ENCODE results near the gene MBP. TPM values are rescaled to one million over a fixed set of nuclear protein-coding genes. Genes with fewer than 3 reads are reported as not detected.

The MBP gene
- polyA plus RNA-seq, 1 experiment = 5.3 TPM

- H3K4me3 ChIP-seq (ENCODE audit: low read depth, low read length) = peak overlapping the region; percentile 25
These were observed 33.9 kb downstream of the MBP start for GRCh38 chr18:77098538-77099174.

DNA sequence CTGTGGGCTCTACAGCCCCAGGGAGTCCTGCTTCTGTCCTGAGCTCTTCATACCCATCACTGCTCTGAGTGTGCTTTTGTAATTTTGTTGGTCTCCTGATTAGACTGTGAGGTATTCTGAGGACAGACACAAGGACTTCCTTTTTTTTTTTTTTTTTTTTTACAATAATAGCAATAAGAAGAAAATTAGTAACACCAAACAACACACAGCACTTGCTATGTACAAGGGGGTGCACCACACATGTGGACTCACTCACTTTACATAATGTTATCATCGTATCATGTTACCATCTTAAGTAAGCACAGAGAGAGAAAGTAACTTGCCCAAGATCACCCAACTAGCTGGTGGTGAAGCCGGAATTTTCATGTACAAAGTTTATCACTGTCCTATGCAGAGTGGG lies 34.6 kb downstream of the MBP start:
- POLR2A ChIA-PET = interaction anchor here (0.7 to 1.3 kb wide), 3 partner anchors 10 to 112 kb away, joined by 5 to 12 read pairs (median 10); no protein-coding TSS in a partner anchor
- CTCF ChIA-PET = interaction anchor here (1.2 to 2.9 kb wide), 3 partner anchors 43 to 114 kb away, joined by 3 to 18 read pairs (median 4); no protein-coding TSS in a partner anchor
- Histone ChIP-seq H3K4me3 (ENCODE audit: low read depth, low read length) (no peak overlapping the region; the same call in 1 of the 2 replicates), H3K27ac (ENCODE audit: low read depth, low read length) (no peak overlapping the region), H3K9me3 (ENCODE audit: control insufficient read depth, insufficient read depth, low read length) (peaks cover 5% of the 10 kb centered on the region; the same call in 1 of the 2 replicates), H3K27me3 (ENCODE audit: control insufficient read depth, insufficient read depth, low read length) (no peaks in the 10 kb centered on the region)
- TF ChIP-seq, protein P1, sequence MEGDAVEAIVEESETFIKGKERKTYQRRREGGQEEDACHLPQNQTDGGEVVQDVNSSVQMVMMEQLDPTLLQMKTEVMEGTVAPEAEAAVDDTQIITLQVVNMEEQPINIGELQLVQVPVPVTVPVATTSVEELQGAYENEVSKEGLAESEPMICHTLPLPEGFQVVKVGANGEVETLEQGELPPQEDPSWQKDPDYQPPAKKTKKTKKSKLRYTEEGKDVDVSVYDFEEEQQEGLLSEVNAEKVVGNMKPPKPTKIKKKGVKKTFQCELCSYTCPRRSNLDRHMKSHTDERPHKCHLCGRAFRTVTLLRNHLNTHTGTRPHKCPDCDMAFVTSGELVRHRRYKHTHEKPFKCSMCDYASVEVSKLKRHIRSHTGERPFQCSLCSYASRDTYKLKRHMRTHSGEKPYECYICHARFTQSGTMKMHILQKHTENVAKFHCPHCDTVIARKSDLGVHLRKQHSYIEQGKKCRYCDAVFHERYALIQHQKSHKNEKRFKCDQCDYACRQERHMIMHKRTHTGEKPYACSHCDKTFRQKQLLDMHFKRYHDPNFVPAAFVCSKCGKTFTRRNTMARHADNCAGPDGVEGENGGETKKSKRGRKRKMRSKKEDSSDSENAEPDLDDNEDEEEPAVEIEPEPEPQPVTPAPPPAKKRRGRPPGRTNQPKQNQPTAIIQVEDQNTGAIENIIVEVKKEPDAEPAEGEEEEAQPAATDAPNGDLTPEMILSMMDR (IDR thresholded peaks at IDR 0.05; ENCODE audit: low read depth, low read length) = no peak
- DNase-seq (ENCODE audit: low read depth, low spot score) = no peak

More at GRCh38 chr18:77098538-77099174, 33.9 kb downstream of the MBP start:
- Histone ChIP-seq H3K9me3 (ENCODE audit: control insufficient read depth, insufficient read depth, low read length) (peaks cover 5% of the 10 kb centered on the region; the same call in 1 of the 2 replicates), H3K27ac (ENCODE audit: low read depth, low read length) (peak overlapping the region; percentile 0), H3K27me3 (ENCODE audit: control insufficient read depth, insufficient read depth, low read length) (no peaks in the 10 kb centered on the region)
- ChIA-PET CTCF (interaction anchor here (2.9 kb wide), 1 partner anchor 98 kb away, joined by 18 read pairs; no protein-coding TSS in a partner anchor), POLR2A (interaction anchor here (0.6 to 1.3 kb wide), 3 partner anchors 9 to 73 kb away, joined by 5 to 10 read pairs (median 7); no protein-coding TSS in a partner anchor)
- TF ChIP-seq, protein P1 (IDR thresholded peaks at IDR 0.05; ENCODE audit: low read depth, low read length) = no peak
- no peak for DNase-seq (ENCODE audit: low read depth, low spot score)

DNA sequence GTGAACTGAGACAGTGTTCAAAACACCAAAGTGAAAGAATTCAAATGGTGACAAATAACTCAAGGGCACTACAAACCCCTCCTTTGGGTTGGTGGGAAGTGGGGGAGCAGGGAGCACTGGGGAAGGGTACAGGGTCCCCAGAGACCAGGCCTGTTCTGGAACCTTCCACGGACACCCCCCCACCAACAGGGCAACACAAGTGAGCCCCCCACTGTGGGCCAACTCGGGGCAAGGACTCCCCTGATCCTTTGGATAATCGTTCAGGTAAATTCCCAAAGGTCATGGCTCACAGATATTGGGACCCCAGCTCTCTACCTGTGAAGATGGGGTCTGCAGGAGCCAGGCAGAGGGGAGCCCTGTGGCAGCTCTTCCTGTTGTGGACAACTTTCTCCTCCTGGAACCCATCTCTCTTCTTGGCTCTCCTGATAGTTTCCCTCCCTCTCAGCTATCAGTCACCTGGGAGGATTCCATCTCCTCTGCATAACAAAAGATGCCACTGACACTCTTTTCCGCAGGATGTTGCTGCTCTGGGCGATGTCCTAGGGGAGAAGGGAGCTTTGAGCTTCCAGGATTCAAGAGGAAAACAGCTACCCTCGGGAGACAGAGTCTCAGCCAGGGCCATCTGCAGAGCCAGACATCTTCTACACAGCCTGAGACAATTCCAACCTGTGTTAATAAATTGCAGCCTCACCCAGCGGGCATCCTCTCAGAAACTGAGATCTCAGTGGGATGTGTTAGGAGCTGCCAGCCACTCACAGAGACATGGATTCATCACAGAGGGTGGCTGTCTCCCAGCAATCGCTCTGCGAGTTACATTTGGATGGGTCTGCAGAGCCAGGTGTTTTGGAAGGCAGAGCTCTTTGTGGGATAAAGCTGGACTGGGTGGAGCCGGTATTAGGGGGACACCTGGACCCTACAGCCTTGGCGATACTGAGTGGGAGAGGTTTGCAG lies 35.4 kb downstream of the MBP start:
- TF ChIP-seq, protein P1 (IDR thresholded peaks at IDR 0.05; ENCODE audit: low read depth, low read length) = no peak
- ChIA-PET POLR2A (interaction anchor here (0.6 to 1.3 kb wide), 4 partner anchors 11 to 112 kb away, joined by 3 to 12 read pairs (median 8); no protein-coding TSS in a partner anchor), CTCF (interaction anchor here (1.2 to 2.9 kb wide), 4 partner anchors 26 to 115 kb away, joined by 3 to 18 read pairs (median 4); no protein-coding TSS in a partner anchor)
- Histone ChIP-seq H3K4me3 (ENCODE audit: low read depth, low read length) (no peak overlapping the region), H3K9me3 (ENCODE audit: control insufficient read depth, insufficient read depth, low read length) (peaks cover 5% of the 10 kb centered on the region; the same call in 1 of the 2 replicates), H3K27ac (ENCODE audit: low read depth, low read length) (no peak overlapping the region), H3K27me3 (ENCODE audit: control insufficient read depth, insufficient read depth, low read length) (no peaks in the 10 kb centered on the region)
- no peak for DNase-seq (ENCODE audit: low read depth, low spot score)

GRCh38 chr18:77095391-77096371 lies 36.9 kb downstream of the MBP start:
- CTCF ChIA-PET = interaction anchor here (1.5 to 2.9 kb wide), 2 partner anchors 28 to 95 kb away, joined by 3 to 18 read pairs; no protein-coding TSS in a partner anchor

More at GRCh38 chr18:77095391-77096371, 36.9 kb downstream of the MBP start:
- DNase-seq (ENCODE audit: low read depth, low spot score) = no peak
- Histone ChIP-seq H3K9me3 (ENCODE audit: control insufficient read depth, insufficient read depth, low read length) (0 out of 2 replicates have a peak, but pooled peaks cover 5% of the 10 kb centered on the region), H3K4me3 (ENCODE audit: low read depth, low read length) (no peak overlapping the region), H3K27me3 (ENCODE audit: control insufficient read depth, insufficient read depth, low read length) (no peaks in the 10 kb centered on the region), H3K27ac (ENCODE audit: low read depth, low read length) (no peak overlapping the region)
- TF ChIP-seq, protein P1 (IDR thresholded peaks at IDR 0.05; ENCODE audit: low read depth, low read length) = no peak
- POLR2A ChIA-PET = interaction anchor here (0.7 kb wide), 1 partner anchor 13 kb away, joined by 3 read pairs; no protein-coding TSS in a partner anchor

All from AG04450 (cell line).